ENCODE data around the gene ARHGAP26. TPM values are rescaled to one million over a fixed set of nuclear protein-coding genes. Genes with fewer than 3 reads are reported as not detected.

The ARHGAP26 gene
- total RNA-seq, 1 experiment from 2014 or later, result 19.6 TPM

DNA sequence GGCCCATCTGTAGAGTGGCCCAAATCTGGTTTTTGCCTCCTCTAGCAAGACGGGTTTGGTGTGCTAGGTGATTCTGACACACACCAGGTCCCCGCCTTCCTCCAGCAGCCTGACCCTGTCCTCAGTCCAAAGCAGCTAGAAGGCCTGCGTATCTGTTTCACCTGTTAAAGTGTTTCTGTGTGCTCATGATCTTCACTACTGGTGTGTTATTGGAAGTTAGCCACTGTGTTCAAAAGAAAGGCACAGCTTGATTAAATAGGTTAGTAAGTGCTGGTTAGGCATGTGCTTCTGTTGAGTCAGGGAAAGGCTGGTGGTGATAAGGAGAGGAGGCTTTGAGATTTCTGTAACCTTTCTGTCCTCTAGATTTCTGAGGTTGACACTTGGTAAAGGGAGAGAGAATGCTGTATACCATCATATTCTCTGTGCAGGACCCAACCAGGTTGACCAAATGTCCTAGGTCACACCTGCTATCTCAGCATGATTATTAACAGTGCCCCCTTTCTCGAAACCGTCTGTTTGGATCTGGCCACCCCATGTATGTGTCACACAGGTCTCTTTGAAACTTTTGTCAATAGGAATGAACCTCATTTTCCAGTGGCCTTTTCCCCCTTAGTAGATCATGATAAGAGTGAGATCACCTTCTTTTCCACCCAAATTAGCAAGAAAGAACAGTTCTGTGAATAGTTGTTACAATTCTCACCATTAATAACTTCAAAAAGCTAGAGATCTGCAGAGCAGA is 58.8 kb downstream of the ARHGAP26 start:
- no peak for DNase-seq (ENCODE audit: low spot score)

DNA sequence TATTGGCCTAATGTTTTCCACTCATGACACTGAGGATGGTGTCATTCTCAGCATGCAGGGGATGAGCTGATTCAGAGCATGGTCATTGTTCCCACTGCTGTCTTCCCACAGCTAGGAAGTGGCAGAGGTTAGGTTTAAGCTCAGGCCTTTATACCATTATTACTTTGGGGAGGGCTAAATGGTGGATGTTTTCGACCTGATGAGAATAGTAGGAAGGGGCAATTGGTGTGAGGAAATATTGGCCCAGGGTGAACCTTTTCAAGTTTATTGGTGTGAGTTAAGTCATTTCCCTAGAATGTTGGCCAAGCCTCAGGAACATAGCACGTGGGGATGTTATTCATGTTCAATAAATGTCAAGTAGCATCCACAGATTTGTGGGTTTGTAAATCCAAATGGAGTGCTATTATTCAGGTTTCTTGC is 59.6 kb downstream of the ARHGAP26 start:
- no peak for DNase-seq (ENCODE audit: low spot score)

DNA sequence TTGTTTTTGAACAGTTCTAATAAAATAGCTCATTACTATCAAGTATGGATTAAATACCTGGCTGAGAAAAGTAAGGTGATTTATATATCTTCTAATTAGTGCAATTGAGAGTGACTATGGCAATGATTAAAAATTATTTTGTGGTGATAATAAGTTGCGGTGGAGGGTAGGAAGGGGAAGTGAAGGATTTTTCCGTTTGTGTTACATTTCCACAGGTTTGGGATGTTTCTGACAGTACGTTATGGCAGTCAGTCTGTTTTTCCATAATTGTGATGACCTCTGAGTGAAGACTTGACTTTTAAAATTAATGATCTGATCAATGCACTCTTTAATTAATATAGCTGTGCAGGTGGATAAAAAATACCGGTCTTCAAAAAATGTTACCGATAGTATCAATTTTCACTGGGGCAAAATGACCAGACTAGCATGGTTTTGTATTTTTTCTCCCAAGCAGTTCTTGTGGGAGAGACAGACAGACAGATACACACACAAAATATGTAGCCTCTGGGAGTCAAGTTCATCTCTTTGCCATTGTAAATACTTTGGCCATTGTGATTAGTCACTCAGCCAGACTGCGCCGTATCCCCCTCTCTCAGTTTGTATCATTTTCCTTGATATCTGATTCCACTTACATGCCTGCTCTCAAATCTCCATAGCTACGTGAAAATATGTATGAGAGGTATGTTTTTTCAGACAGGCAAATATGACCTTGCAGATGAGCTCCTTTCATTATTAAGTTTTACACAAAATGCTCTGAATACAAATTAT is 60.2 kb downstream of the ARHGAP26 start:
- DNase-seq (ENCODE audit: low spot score), result no peak

DNA sequence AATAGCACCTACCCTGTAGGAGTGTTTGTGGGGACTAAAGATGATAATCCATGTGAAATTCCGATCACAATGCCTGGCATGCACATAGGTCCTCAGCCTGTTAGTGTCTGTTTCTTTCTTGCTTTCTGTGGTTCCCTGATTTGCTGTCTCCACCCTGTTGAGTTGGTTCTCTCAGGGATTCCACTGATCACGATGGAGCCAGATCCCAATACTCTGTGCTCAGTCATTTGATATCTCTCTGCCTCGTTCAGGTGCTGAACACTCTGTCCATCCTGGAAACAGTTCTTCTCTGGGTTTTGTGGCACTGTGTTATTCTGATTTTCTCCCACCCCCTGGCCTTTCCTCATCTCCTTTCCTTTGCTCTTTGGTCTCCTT is 60.8 kb downstream of the ARHGAP26 start:
- DNase-seq (ENCODE audit: low spot score), result no peak

DNA sequence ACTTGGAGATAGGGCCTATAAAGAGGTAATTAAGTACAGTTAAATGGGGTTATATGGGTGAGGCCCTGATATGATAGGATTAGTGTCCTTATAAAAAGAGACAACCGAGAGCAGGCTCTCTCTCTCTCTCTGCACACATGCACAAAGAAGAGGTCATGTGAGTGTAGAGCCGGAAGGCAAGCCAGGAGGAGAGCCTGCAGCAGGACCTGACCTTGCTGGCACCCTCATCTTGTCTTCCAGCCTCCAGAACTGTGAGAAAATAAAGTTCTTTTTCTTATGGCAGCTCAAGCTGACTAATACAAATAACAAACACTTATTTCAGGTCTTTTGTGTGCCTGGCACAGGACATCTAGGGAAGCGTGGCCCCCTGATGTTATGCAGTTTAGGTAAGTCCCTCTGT is 62.1 kb downstream of the ARHGAP26 start:
- no peak for DNase-seq (ENCODE audit: low spot score)

DNA sequence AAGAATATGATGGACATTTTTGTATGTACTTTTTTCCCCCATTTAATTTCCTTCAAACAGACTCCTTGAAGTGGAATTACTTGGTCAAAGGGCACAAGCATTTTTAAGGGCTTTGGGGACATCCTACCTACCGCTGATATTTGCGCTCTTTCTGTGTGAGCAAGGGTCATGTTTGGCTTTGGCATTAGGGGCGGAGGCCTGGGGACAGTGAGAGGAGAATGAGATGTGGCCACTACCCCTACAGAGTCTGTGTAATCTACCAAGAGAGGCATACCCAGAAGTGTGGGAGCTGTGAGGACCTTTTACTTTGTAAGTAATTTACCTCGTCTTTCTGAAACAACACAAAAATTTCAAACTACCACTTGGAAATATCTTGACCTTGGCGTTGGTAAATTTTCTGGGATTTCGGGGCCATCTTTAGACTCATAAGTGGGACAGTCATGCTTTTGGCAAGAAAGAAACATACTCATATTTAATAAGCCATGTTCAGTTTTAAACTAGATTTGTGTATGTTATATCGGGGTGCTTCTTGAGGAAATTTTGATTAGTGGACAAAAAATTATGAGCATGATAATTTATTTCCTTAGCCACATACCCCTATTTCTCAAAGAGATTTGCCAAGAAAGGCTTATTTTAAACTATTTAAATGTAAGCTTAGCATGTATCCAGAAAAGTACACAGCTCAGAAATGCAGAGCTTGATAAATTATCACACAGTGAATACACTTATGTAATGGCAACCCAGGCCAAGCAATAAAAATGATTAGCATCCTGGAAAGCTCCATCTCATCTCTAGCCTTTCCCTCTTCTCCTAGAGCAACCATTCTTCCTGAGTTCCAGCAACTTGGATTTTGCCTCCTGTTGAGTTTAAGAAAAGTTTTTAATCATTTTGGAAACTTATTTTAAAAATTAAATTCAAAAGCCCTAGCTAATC is 63.6 kb downstream of the ARHGAP26 start:
- DNase-seq (ENCODE audit: low spot score), result no peak

DNA sequence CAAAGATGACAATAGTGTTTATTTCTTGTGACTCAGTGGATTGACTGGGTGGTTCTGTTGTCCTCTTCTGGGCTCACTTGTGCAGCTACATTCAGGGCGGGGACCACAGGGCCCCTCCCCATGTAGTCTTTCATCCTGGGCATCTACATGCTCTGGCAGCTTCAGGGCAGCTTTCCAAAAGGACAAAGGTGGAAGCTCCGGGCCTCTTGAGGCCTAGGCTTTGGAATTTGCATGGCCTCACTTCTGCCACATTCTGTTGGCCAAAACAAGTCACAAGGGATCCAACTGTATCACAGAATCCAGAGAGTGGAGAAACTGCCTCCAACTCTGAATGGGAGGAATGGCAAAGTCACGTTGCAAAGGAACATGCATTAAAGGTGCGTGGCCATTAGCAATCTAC is 64.3 kb downstream of the ARHGAP26 start:
- peak; percentile 61 for DNase-seq (ENCODE audit: low spot score)

DNA sequence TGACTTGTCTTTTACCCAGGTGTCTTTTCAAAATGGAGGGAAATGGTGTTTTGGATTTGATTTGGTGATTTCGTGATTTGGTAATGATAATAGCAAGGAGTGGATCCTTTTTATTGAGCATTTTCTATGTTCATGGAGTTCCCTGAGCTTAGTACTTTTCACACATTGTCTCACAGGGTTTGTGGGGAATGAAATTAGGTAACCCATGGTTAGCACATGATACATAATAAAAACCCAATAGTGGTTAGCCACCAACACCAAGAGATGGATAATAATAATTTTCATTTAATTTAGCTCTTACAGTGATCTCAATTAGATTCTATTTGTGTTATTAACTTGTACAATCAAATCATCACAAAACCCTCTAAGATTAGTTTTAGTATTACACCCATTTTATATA is 65.4 kb downstream of the ARHGAP26 start:
- no peak for DNase-seq (ENCODE audit: low spot score)

DNA sequence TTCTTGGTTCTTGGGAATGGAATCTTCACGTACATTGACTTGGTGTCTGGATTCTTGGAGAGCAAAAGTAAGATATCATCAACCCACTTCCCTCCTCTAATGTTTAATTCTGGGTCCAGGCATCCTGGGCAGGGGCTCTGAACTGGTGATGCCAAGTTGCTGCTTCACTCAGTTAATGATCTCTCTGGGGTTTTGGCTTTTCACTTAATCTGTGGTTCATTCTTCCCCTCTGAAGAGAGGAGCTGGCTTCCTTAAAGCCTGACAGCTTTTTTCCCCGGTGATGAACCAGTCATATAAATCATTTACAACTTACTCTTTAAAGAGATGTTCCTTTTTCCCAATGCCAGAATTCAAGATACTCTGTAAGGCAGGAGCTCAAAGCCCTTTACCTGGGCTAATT is 65.9 kb downstream of the ARHGAP26 start:
- DNase-seq (ENCODE audit: low spot score), result no peak

DNA sequence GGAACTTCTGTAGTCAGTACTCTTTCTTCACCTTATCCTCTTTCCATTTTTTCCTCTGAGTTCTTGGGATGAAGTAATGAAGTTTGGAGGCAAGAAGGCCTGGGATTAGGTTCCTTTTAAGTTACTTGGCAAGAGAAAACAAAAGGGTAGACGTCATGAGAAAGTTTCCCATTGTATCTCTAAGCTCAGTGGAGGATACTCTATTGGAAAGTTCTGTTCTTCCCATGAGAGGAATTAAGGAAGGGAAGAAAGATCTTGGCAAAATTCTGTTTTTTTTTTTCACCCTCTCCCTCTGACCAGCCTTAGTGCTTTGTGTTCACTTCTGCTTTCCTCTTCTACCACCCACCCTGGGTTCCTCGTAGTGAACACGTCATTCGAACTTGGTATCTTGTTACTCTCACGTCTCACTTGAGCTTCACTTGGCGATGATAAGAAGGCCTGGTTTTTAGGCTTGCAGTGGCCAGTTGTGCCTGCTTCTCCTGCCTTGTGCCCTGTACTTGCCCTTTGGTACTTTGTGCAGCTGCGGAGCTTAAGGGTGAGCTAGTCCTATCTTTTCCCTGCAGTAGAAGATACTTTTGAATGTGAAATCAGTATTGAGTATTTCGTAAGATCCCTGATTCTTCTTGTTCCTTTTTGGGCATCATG is 67.0 kb downstream of the ARHGAP26 start:
- DNase-seq (ENCODE audit: low spot score), result no peak

DNA sequence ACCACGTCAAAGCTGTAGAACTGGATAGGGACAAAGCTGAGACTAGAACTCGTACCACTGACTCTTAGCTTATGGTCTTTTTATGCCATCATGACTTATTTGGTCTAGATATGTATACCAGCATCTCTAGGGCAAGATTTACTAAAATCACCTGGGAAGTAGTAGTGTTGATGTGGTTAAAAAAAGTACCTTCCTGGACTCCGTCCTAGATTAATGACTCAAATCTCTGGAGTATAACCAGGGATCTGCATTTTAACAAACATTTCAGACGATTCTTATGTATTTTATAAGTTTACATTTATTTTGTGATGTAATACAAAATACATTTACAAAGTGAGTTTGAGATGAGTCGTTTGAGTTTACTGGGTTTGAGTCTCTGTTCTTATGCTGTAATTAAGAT is 68.7 kb downstream of the ARHGAP26 start:
- no peak for DNase-seq (ENCODE audit: low spot score)

DNA sequence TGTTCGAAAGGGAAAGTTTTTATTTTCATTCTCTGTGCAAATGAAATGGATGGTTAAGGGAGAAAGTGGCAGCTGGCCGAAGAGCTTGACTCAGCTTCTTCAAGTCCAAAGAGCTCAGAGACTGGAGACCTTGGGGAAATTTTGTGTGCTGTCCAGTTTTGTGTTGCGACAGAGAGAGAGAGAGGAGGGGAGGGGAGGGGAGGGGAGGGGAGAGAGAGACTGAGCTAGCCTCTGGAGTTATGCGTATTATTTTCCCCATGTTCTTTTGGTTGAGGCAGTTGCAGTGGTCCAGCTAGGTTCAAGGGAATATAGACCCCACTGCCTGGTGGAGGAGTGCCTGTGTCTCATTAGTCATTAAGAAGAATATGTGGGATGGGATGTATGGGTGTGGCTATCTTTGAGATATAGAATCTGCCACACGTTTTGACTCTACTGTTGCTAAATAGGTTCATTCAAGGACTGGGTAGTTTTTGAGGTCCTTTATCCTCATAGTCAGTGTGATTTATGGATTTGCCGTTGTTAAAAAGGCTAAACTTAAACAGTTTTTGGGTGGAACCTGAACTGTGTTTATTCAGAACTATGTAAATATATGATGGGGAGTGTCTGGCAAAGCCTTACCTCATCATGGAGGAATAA is 69.7 kb downstream of the ARHGAP26 start:
- DNase-seq (ENCODE audit: low spot score), result no peak

DNA sequence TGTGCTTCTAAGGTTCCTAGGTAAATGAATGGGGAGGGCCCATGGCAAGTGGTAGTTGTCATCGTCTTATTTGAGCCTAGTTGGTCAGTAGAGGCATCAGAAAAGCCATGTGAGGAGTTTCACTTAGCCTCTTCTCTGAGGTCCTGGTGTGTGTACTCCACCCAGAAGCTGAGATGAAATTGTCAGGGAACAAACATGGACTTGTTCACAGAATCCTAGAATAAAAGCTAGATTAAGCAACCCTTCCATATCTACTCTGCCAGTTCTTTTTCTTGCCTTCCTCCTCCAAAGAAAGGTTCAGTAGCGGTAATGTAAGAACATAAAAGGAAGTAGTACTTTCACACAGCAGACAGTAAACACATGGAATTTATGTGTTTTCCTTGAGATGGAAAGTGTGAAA is 70.4 kb downstream of the ARHGAP26 start:
- DNase-seq (ENCODE audit: low spot score), result no peak

DNA sequence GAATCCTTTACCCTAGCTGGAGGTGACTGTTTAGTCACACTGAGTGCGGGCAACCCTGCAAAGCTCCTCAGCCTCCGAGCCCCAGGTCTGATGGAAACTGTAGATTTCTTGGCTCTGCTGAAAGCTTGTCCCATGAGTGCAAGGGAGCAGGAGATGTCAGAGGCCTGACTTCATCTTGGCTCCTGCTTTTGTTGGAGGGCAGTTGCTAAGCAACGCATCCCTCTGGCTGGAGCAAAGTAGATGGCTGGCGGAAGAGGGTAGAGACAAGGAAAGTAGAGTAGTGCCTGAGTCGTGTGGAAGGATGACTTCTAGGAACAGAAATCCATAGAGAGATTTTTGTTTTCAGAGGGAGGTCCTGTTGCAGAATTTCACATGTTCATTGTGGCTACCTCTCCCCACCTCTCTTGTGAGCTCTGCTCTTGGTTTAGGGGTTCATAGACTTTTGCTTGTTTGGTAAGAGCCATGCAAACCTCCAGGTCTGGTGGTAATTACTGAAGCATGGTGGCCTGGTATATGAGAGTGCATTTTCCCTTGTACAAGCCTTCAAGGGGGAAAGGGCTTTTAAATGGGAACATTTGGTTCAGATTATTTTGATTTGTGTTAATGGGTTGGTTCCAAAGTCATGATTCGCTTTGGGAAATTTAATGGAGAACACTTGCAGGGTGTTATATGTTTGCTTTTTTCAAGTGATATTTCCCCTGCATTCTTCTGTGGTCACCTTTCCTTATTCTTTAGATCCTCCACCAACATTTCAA is 71.5 kb downstream of the ARHGAP26 start:
- no peak for DNase-seq (ENCODE audit: low spot score)

DNA sequence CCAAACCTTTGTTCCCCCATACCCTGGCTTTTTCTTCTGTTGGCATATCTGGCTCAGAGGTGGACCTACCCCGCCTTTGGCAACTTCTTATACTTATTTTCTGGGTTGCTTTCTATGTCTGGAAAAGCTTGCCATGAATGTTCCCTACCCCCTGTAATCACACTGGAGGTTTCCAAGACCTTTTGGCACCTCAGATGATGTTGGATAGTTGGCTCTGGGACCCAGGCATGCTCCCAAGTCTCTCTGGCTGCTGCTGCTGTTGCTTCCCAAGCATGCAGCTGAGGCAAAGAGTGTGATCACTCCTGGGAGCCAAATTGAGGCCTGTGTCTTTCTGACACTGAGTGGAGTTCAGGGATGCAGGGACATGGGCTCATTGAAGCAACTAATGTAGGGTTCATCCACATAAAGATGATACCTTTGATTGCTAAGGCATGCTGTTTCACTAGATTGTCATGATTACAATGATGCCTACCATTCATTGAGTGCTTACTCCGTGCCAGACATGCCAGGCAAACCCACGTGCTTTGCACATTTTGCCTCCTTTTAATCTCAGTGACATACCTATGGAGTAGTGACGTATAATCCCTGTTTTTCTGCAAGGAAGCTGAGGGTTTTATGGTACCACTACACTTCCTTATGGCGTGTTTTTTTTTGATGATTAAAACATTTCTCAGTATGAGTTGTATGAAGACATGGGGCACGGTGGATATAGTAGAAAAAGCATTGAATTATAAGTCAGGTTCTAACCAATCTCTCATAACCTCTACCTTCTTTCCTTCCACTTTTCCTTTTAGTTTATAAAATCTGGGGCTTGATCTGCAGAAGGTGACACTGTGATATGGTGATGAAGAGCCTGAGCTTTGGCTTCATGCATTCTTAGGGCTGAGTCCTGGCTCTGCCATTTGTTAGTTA is 73.1 kb downstream of the ARHGAP26 start:
- no peak for DNase-seq (ENCODE audit: low spot score)

DNA sequence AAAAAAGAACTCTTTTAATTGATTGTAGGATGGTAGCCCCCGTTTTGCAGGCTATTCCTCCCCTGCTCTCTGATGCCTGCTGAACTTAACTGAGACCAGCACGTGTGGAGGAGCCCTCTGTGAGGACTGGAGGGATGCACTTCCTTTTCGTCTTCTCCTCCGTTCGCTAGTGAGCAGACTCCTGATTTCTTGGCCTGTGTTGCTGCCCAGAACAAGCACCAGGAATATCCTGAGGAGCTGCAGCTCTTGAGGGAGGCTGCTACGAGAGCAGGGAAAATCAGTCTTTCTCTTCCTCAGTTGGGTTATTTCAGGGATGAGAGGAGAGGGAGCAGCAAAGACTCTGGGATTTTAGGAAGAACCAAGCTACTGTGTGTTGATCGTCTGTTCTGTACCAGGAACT is 74.7 kb downstream of the ARHGAP26 start:
- no peak for DNase-seq (ENCODE audit: low spot score)

DNA sequence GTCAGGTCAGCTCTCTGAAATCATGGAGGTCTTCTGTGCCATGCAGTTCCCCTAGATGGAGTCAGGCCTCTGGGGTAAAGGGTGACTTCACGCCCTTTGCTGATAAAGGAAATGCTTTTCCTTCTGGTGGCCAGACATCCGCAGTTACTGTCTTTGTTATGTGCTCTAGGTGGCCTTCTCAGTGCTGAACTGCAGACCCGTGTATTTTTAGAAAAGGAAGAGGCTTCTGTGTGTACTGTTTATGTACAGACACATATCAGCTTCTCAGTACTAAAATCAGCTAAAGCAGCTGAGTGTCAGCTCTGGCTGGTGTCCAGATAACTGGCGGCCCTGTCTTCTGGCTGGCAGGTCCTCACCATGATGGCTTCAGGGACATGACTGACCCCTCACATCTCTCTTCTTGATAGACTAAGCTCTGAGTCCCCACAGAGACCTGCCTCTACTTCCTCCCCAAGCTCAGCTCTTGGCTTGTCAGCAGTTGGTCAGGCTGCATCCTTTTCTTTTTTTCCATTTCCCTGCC is 75.3 kb downstream of the ARHGAP26 start:
- peak; percentile 53 for DNase-seq (ENCODE audit: low spot score)

DNA sequence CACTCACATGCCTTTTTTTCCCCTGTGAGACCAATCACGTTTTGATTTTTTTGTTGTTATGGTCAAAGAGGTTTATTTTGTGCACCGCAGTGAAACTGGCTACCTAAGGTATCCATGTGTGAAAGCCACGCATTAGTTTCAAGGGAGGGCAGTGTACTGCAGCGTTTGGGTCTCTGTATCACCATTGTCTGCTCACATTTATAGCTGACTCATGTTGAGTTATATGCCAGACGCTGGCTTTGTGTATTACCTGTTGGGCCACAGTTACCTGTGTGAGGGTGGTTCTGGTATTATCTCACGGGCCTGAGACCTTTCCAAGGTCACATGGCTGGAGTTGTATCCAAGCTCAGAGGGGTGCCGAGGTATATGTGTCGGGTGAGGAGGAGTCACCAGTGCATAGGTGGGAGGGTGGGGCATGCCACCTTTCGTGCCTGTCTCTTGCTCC is 75.8 kb downstream of the ARHGAP26 start:
- DNase-seq (ENCODE audit: low spot score), result peak; percentile 65

DNA sequence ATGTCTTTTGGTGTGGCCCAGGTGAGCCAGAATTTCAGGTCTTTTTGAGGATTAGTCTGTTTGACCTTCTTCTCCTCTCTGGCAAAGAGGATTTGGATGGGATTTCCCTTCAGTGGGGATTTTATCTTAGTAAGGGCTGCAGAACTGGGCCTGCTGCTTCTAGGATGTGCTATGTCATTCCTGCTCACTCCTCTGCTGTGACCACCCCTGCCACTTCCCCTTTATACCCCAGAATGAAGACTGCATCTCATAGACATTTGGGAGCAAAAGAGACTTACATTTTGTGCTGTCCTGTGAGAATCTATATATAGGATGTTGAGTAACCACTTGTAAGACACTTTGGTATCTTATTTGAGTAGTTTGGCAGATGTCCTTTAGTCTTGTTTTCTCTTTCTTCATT is 76.2 kb downstream of the ARHGAP26 start:
- no peak for DNase-seq (ENCODE audit: low spot score)
